Psoas muscle (tissue), 8 donors: Measurements from ENCODE around the gene RNF215. TPM values are rescaled to one million over a fixed set of nuclear protein-coding genes. Genes with fewer than 3 reads are reported as not detected.

Experiments
- ATAC-seq, 4 donors: fragments of 200-7000 bp; cut with Tn5 transposase; one replicate each; pipeline ENCODE4 v1.9.1; 2020; ENCODE audit warnings: moderate library complexity in 3 of 4, mild to moderate bottlenecking in 2 of 4
- DNase-seq, 2 donors: peaks; one replicate each; pipeline ENCODE4 v3.0.0-alpha.2; 2020
- H3K27ac ChIP-seq: fragments of 200-600 bp; one replicate; pipeline ENCODE4 v1.8.0; 2022
- H3K27me3 ChIP-seq, 3 donors: fragments of 200-600 bp in 1 of 3; one replicate each; pipeline versions ENCODE4 v1.6.1 to v1.8.0; 2013 to 2022; ENCODE audit warnings: low read length in 2 of 3, mild to moderate bottlenecking in 2 of 3, moderate library complexity in 1 of 3; ENCODE audit not compliant: insufficient read depth in 3 of 3
- H3K36me3 ChIP-seq, 2 donors: fragments of 200-600 bp in 1 of 2; one replicate each; pipeline versions ENCODE4 v1.6.1 to v1.8.0; 2013 to 2022; ENCODE audit warnings: low read depth in 1 of 2, mild to moderate bottlenecking in 1 of 2, moderate library complexity in 1 of 2; ENCODE audit not compliant: insufficient read depth in 1 of 2
- H3K4me1 ChIP-seq: fragments of 200-600 bp; one replicate; pipeline ENCODE4 v1.8.0; 2022
- H3K4me3 ChIP-seq: fragments of 200-600 bp; one replicate; pipeline ENCODE4 v1.8.0; 2022; ENCODE audit warnings: mild to moderate bottlenecking
- H3K9me3 ChIP-seq: fragments of 200-600 bp; one replicate; pipeline ENCODE4 v1.8.0; 2022
- WGBS, 3 donors: extraction: QIAGEN DNeasy Blood & Tissue Kit; methylation state at CpG; one replicate each; pipeline versions ENCODE4 v1.1.6 to v1.1.7; 2013; 5-methylcytosine and 5-hydroxymethylcytosine counted together
- intact Hi-C, 2 donors: fragments of 100-400 bp; cut with DNase I; formaldehyde crosslinking; loops; one replicate each; pipeline versions ENCODE4 v1.11.0 to v1.14.2; 2022
- polyA plus RNA-seq, 3 donors: library from polyadenylated mRNA; stranded (reverse); fragments of 200-250 nt; gene quantifications; one replicate each; pipeline ENCODE4 v1.2.3, GENCODE V29; 2013
- total RNA-seq, 4 donors: library from RNA; stranded (reverse); fragmentation: NEBNext Ultra II Directional in 2 of 4; extraction: Animal tissue kit (Norgen Biotek cat#: 25700) in 2 of 4; gene quantifications; one replicate each; pipeline versions ENCODE4 v1.2.1 to v1.2.4, GENCODE V29; 2021 to 2023
- TF ChIP-seq, protein P1 (sequence below): fragments of 200-600 bp; IDR thresholded peaks from one replicate; pipeline ENCODE4 v1.8.0; 2022; ENCODE audit warnings: antibody characterized with exemption
- donor health status: healthy with polysubstance abuse.
- donor health status: DM: no; HTN: no; CAD: no; lungs with moderate emphysema.
- donor health status: Bipolar disorder and iron deficiency.
- donor health status: healthy.
- donor health status: DM: yes; HTN: yes; CAD: no.
- donor health status: DM: no; HTN: no; CAD: no.
- donor health status: DM: no; HTN: no; CAD: no.
- donor health status: DM: yes; HTN: yes; CAD: no.

RNF215 gene
- total and polyA plus RNA-seq, 7 donors = 5.7 to 13.8 (median 8.8) TPM

GRCh38 chr22:30392661-30393321, 5.6 kb upstream of the RNF215 start:
- intact Hi-C loops = loop anchor here in 1 of 2 donors (5.0 kb wide), 1 partner anchor 35 kb away; the partner anchor contains the start of gene MTFP1
- H3K27ac ChIP-seq = no peak overlapping the region
- WGBS, 3 donors = 60 to 70% (median 66%) methylated on average over 9 of the region's 9 CpGs

DNA sequence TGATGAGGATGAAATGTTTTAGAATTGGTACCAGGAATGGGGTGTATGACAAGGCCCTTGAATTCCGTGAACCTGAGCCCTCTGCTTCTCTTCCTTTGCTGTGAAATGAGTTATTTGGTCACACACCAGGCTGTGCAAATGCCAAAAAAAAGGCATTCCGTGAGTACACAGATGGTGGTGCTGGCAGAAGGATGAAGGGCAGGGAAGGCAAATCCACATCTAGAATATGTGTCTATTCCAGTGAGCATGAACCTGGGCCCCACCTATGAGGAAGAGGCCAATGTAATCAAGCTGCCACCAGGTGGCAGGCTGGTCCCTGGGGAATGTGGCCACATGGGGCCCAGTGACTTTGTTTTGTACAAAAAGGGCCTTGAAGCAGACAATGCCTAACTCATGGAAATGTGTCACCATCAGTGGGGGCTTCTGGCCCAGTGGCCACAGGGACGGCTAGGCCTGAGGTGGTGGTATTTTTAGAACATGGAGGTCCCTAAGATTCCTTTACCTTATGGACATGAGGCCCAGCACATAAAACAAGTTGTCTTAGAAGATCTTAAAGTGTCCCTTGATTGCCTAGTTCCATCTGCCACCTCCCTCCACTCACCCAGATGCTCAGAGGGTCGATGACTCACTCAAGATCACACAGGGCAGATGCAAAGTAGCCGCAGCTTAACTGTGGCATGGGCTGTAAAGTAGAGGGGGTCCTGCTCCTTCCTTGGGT, 3.9 kb upstream of the RNF215 start:
- no peaks in the 10 kb centered on the region for H3K36me3 ChIP-seq
- DNase-seq (peak; percentile 58 to 73), ATAC-seq (peak; percentile 44 to 59 (median 50))
- no peak overlapping the region for H3K4me3 ChIP-seq
- TF ChIP-seq, protein P1, sequence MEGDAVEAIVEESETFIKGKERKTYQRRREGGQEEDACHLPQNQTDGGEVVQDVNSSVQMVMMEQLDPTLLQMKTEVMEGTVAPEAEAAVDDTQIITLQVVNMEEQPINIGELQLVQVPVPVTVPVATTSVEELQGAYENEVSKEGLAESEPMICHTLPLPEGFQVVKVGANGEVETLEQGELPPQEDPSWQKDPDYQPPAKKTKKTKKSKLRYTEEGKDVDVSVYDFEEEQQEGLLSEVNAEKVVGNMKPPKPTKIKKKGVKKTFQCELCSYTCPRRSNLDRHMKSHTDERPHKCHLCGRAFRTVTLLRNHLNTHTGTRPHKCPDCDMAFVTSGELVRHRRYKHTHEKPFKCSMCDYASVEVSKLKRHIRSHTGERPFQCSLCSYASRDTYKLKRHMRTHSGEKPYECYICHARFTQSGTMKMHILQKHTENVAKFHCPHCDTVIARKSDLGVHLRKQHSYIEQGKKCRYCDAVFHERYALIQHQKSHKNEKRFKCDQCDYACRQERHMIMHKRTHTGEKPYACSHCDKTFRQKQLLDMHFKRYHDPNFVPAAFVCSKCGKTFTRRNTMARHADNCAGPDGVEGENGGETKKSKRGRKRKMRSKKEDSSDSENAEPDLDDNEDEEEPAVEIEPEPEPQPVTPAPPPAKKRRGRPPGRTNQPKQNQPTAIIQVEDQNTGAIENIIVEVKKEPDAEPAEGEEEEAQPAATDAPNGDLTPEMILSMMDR = peak; percentile 70
- WGBS, 3 donors = 68 to 74% (median 69%) methylated on average over 5 of the region's 5 CpGs
- H3K4me1 ChIP-seq = peaks cover 6% of the 10 kb centered on the region
- intact Hi-C loops = loop anchor here (1.0 to 5.0 kb wide), 4 partner anchors 36 to 94 kb away; partner anchors contain the start of gene MTFP1 (in 1 of the 2)
- no peaks in the 10 kb centered on the region for H3K9me3 ChIP-seq
- peaks cover 0 to 17% (median 0%) of the 10 kb centered on the region in 3 donors for H3K27me3 ChIP-seq
- H3K27ac ChIP-seq = no peak overlapping the region

More at GRCh38 chr22:30392661-30393321, 5.6 kb upstream of the RNF215 start:
- ATAC-seq (no peak), DNase-seq (no peak)
- TF ChIP-seq, protein P1 = no peak
- Histone ChIP-seq H3K4me1 (peaks cover 9% of the 10 kb centered on the region), H3K9me3 (no peaks in the 10 kb centered on the region), H3K36me3 (no peaks in the 10 kb centered on the region), H3K4me3 (no peak overlapping the region), H3K27me3 (peaks cover 0 to 34% (median 2%) of the 10 kb centered on the region in 3 donors)

- TF ChIP-seq, protein P1 = no peak
- ATAC-seq = peak in 2 of 4 donors; percentile 3 to 4
- Histone ChIP-seq H3K9me3 (no peaks in the 10 kb centered on the region), H3K4me1 (peaks cover 8% of the 10 kb centered on the region), H3K27ac (no peak overlapping the region), H3K36me3 (peaks cover 0 to 19% of the 10 kb centered on the region in 2 donors), H3K4me3 (peak overlapping the region; percentile 70), H3K27me3 (no peaks in the 10 kb centered on the region)
- DNase-seq = no peak
- intact Hi-C loops = loop anchor here (2.0 to 5.0 kb wide), 3 partner anchors 98 to 279 kb away; partner anchors contain the start of gene CASTOR1 (in 1 of the 2)
- WGBS, 3 donors = 25 to 27% (median 26%) methylated on average over 9 to 10 of the region's 10 CpGs
Observed at GRCh38 chr22:30386608-30386959, 627 bp downstream of the RNF215 start.

DNA sequence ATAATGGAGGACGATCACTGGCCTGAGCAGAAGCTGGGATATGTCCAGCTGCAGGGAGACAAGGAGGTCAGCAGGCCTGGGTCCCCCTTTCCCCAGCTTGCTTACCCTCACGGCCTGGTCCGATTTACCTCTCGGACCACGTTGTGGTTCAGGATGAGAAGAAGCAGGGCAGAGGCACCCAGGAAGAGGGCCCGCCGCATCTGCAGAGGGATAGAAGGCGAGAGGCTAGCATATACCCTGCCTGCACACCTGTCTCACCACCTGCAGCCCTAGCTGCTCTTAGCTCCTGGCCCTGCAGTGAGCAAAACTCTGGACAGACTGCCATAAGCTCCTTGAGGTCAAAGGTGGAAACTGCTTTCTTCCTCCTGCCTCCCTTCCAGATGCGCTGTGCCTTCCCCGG, 1.3 kb downstream of the RNF215 start:
- ATAC-seq = no peak
- peaks cover 0 to 23% of the 10 kb centered on the region in 2 donors for H3K36me3 ChIP-seq
- no peaks in the 10 kb centered on the region for H3K27me3 ChIP-seq
- peaks cover 8% of the 10 kb centered on the region for H3K4me1 ChIP-seq
- no peak for DNase-seq
- 92 to 94% (median 93%) methylated on average over 10 of the region's 10 CpGs for WGBS, 3 donors
- no peak overlapping the region for H3K27ac ChIP-seq
- TF ChIP-seq, protein P1 = no peak
- intact Hi-C loops = loop anchor here (2.0 to 5.0 kb wide), 3 partner anchors 97 to 279 kb away; partner anchors contain the start of gene CASTOR1 (in 1 of the 2)
- H3K4me3 ChIP-seq = no peak overlapping the region
- H3K9me3 ChIP-seq = no peaks in the 10 kb centered on the region
